DMS79 (cell line): ENCODE results near the gene PYGO1.
A peak's percentile ranks its signal among the peaks of the same experiment; 100 is the strongest.
"Not testable (repeated sequence)": the region's sequence is repeated elsewhere in the genome, so short reads cannot be mapped to it uniquely, and the experiment has no call there.

Experiments used
- DNase-seq: peaks from one replicate; lab custom pipeline; 2025; lab: John Stamatoyannopoulos, UW

The PYGO1 gene

GRCh38 chr15:55505407-55505806 lies 82.7 kb downstream of the PYGO1 start:
- DNase-seq, result not testable (repeated sequence)

DNA sequence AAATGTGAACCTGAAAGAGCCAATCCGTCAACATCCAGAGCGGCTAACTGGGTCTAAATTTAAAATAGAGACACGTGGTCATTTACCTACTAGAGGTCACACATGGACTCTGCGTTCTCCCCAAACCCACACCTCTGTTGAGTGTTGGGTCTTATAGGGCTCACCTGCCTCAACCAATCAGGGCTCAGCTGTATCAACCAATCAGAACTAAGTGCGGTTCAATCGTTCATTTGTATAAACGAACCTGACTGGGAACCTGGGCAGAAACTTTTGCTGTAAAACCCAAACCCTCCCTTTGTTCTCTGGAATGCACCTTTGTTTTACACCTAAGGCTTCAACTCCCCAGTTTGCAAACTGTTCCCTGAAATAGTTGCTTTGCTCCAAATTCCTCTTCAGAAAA lies 89.0 kb downstream of the PYGO1 start:
- DNase-seq, result no peak

DNA sequence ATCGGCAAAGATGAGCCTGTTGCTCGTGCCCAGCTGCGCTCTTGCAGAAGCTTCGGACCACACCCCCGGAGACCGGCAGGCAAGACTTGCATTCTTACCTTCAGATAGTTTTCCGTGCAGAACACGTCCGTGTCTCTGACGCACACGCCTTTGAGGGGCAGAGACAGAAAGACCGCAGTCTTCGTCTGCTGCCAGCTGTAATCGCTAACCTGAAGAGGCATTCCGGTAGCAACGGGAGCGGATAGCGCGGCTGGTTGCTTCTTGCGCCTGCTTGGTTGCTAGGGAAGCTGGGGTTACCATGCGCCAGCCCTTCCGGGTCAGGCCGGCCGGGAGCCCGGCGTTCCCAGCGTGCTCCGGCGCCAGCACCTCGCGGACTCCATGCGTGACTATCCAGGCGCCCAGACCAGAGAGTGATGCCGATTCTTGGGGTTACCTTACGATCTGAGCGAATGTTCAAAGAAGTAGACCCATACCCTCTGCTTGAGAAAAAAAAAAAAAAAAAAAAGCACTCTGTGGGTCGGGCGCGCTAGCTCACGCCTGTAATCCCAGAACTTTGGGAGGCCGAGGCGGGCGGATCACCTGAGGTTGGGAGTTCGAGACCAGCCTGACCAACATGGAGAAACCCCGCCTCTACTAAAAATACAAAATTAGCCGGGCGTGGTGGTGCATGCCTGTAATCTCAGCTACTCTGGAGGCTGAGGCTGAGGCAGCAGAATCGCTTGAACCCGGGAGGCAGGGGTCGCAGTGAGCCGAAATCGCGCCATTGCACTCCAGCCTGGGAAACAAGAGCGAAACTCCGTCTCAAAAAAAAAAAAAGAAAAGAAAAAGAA lies 89.8 kb downstream of the PYGO1 start:
- DNase-seq, result peak; percentile 53

DNA sequence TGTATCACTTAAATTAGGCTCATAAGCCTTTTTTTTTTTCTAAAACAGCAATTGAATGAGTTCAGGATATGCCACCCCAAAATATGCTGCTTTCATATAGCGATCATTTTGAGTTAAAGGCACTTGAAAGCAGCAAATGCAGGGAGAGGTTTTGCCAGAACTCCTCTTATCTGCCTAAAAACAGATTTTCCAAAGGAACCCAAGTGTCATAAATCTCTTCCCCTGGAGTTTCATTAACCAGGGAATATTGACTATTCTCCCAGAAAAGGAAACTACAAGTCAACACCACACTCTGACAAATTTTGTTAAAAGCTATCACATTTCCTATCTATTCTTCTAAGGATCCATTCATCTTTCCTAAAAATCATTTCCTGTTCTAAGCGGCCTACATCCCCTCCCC lies 91.4 kb downstream of the PYGO1 start:
- DNase-seq, result no peak

DNA sequence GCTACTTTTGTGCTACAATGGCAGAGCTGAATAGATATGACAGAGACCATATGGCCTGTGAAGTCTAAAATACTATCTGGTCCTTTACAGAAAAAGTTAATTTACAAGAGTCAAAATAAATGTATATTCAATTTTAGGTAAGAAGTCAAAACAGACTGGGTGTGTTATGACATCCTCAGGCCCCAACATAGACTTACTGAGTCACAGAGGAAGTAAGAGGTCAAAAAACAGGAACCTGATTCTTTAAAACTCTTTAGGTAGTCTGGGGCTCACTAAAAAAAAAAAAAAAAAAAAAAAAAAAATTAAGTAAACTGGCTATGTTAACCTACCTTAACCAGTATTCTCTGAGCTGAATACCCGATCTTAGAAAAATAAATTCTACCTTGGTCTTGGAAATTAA lies 93.2 kb downstream of the PYGO1 start:
- DNase-seq, result no peak

DNA sequence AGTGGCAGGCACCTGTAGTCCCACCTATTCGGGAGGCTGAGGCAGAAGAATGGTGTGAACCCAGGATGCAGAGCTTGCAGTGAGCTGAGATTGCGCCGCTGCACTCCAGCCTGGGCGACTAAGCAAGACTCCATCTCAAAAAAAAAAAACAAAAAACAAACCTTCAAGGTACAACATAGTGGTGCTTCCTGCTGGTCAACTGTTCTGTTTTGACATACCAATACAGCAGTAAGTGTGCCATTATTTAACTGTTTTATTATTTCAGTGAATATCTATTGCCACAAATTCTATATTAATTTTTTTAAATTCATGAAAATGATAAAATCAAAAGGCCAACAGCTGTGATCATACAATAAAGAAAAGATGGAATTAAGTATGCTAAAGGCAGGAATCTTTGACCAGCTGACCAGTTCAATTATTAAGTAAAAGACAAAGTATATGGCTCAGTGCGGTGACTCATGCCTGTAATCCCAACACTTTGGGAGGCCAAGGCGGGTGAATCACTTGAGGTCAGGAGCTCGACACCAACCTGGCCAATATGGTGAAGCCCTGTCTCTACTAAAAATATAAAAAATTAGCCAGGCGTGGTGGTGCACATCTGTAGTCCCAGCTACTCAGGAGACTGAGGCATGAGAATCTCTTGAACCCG lies 99.1 kb downstream of the PYGO1 start:
- not testable (repeated sequence) for DNase-seq
